HG03565 (cell line): ENCODE measurements around the gene DUSP16.
"Not testable (repeated sequence)": the region's sequence is repeated elsewhere in the genome, so short reads cannot be mapped to it uniquely, and the experiment has no call there.

ENCODE experiments used
- ATAC-seq: cut with Tn5 transposase; IDR thresholded peaks from one replicate; pipeline ENCODE4 v1.9.1; 2021; ENCODE audit warnings: mild to moderate bottlenecking, moderate library complexity; ENCODE audit not compliant: unreplicated experiment

Gene DUSP16

GRCh38 chr12:12548713-12549112 is 13.9 kb downstream of the DUSP16 start:
- ATAC-seq: no peak

DNA sequence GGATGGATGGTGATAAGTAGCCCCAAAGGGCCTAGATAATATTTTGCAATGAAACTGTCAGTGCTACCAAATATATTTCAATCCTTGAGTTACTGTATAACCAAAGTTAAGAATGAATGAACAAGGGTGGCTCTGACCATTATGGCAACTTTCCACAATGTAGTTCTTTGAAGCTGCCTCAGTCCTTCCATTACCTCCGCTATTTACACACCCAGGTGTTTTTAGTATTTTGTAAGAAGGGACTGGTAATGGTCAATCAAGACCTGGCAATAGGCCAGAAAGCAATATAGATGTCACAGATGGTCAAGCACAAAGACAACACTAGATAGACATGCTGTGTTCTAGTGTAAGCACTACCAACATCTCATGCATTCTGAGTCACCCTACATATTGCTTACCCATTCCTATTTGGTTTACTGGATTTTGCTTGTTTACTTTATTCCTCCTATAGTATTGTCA is 16.3 kb downstream of the DUSP16 start:
- no peak for ATAC-seq

- no peak for ATAC-seq
These were observed 18.7 kb downstream of the DUSP16 start for GRCh38 chr12:12543959-12544358.

GRCh38 chr12:12542964-12543363 is 19.7 kb downstream of the DUSP16 start:
- ATAC-seq: no peak

GRCh38 chr12:12542286-12542685 is 20.4 kb downstream of the DUSP16 start:
- no peak for ATAC-seq

DNA sequence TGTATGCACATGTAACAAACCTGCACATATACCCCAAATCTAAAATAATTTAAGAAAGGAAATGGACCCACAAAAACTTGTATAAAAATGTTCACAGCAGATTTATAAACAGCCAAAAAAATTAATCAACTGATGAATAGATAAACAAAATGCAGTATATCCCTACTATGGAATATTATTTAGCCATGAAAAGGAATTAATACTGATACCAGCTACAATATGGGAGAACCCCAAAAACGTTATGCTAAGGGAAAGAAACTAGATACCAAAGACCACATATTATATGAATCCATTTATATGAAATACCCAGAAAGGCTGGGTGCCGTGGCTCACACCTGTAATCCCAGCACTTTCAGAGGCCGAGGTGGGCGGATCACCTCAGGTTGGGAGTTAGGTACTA is 20.9 kb downstream of the DUSP16 start:
- ATAC-seq: no peak

- no peak for ATAC-seq
These were observed 22.2 kb downstream of the DUSP16 start for GRCh38 chr12:12540261-12541013.

DNA sequence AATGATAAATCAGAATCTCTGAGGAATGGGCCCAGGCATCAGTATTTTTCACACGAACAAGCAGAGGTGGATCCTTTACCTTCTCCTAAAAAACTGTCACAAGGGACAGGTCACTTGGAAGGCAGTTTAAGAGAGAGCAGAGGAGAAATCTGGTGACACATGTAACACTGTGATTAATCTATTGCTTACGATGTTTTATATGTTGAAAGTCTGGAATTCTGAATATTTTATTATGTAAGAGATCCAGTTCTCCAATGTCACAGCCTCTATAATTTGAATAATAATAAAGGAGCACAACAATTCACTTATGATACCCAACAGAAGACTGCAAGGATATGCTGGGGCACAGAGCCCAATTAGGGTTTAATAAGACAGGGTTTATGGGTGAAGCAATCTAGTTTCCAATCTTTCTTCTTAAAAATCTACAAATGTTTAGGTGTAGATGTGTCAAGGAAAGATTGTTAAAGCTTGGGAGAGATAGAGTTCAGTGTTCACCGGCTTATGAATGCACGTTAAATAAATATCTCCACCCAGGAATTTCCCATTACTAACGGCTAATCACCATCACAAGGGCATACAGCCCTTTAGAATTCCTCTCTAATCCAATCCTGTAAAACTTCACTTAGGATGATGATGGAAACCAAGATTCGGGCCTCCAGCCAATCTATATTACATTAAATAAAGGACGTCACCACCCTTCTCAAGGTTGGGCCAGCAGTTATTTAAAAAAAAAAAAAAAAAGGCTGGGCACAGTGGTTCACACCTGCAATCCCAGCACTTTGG is 23.4 kb downstream of the DUSP16 start:
- no peak for ATAC-seq

DNA sequence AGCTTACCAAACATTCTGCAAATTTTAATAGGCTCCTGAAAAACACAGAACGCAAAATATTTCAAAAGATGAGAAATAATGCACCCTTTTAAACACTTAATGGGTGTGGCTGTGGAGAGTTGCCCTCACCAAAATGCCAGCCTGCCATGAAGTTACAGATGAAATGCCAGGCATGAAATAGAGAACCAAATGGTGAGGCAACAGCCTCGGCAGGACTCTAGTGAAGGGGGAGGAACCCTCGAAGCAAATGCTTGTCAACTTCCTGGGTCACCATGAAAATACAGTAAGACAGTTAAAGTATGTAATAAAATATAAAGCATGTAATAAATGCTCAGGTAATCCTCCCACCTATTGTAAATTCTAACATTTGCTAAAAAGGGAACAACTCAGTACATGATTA is 24.1 kb downstream of the DUSP16 start:
- no peak for ATAC-seq

DNA sequence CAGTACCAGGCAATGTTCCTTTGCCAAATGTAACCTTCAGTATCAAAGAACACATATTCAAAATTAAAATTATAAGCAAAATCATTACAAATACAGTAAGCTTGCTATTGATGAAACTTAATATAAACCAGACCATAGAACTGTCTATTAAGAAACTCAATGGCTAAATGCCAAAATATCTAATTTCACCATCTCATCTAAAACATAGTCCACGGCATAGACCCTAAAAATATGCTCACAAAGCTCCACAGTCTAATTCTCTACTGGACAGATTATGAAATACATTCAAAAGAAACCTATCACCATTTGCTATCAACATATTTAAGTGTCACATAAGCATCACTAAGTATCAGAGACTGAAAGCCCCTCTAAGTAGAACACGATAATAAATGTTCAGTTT is 25.2 kb downstream of the DUSP16 start:
- ATAC-seq: no peak

DNA sequence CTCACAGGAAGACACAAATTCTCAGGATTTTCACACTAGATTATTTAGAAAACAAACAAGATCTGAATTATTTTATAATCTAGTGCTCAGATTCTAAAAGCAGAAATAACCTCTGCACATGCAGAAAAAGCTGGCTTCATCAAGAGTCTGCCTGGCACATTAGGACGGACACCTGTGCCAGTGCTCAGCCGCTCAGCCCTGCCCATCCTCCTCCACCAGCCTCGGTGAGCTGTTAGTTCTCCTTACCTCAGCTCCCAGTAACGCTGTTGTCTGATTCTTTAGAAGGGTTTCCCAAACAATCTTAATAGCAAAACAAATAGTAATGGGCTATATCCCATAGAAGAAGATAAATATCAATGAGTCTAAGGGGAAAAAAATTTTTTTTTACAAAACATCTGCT is 27.7 kb downstream of the DUSP16 start:
- ATAC-seq: no peak

GRCh38 chr12:12534166-12534866 is 28.3 kb downstream of the DUSP16 start:
- no peak for ATAC-seq

DNA sequence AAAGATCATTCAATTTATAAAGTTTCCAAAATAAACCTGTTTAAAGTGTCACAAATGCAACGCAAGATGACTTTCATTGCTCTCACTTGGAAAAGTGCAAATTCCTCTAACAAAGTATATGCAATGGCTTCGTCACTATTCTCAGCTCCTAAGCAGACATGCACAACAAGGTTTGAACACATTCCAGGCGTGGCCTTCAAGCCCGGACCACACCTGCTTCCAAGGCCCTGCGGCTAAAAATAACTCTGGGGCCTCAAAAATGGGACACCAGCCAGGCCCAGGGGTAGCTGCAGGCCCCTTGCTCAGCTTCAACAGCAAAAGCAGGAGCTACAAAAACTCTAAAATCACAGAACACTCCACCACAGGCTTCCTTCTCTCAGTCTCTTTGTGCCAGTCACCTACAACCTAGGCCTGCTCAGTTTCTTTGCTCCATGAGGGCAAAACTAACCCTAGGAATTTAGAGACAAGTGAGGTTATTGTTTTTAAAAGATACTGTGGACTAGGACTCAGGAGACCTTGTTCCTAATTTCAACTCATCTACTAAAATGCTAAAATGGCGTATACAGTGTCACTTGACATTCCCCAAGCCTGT is 29.3 kb downstream of the DUSP16 start:
- ATAC-seq: no peak

DNA sequence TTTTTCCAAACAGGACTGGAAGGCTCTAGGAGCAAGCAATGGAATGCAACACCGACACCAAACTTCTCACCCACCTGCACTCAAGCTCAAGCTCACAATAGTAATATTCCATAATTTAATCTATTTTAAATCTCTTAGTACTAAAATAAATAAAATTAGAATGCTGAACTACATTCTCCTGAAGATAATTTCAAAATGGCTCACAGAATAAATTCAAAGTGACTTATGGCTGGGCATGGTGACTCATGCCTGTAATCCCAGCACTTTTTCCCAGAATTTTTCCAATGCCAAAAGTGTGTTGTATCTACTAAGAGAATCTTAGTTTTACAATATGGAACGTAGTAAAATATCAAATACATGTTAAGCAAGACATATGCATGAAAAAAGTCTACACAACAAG is 31.5 kb downstream of the DUSP16 start:
- no peak for ATAC-seq

DNA sequence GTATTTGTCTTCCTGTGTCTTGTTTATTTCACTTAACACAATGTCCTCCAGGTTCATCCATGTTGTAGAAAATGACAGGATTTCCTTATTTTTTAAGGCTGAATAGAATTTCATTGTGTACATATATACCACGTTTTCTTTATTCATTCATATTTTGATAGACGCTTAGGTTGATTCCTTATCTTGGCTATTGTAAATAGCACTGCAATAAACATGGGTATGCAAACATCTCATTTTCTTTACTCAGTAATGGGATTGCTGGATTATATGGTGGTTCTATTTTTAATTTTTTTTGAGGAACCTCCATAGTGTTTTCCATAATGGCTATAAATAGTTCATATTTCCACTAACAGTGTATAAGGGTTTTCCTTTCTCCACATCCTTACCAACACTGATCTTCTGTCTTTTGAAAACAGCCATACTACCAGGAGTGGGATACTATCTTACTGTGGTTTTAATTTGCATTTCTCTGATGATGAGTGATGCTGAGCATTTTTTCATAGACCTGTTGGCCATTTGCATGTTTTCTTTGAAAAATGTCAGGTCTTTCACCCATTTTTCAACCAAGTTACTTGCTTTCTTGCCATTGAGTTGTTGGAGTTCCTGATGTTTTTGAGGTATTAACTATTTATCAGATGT is 32.8 kb downstream of the DUSP16 start:
- no peak for ATAC-seq

DNA sequence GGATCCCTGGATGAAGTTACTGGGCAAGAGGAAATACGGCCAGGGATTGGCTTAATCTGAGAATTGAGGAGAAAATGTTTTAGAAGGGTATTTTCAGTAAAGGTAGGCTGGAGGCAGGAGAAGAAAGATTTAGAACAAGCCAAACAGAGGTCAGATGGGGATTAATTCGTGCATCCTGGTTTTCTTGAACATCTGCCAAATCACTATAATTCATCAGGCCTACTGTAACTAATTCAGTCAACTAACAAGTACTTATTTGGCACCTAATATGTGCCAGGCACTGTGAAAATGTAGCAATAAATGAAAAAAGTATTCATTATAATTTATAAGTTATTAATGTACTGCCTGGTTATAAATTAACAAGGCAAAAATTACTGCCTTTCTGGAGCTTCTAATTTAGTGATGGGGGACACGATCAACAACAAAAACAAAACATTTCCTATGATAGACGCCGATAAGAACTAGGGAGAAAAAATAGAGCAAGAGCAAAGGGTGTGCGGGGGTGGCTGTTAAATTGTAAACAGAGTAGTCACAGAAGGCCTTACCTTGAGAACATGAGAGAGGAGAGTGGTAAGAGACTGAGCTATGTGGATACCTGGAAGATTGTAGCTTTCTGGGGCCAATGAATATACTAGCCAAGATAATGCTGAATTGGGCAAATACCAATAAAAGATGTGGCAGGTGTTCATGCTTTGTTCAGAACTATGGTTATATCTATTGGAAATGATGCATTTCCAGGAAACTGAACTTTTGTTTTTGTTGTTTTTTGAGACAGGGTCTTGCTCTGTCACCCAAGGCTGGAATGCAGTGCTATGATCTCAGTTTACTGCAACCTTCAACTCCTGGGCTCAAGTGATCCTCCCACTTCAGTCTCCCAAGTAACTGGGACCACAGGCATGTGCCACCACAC is 34.0 kb downstream of the DUSP16 start:
- ATAC-seq: no peak

DNA sequence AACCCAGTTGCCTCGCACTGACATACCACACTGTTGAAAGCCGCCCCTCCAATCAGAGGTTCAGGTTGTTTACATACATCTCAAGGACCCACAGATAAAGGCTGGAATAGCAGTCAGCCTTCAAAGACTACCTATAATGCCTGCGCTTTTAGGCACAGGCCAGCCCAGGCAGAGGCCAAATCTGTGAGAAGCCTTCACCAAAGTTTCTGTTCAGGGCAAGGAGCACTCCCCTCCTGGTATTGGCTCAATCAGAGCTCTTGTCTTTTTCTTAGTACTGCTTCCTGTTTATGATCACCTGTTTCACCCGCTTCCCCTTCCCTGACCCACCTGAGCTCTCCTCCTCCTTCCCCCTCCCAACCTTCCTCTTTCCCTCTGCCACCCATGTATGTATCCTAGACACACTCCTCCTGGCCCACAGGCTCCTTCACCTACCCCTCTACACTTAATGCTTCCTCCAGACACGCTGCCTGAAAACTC is 34.8 kb downstream of the DUSP16 start:
- no peak for ATAC-seq

GRCh38 chr12:12524128-12524527 is 38.5 kb downstream of the DUSP16 start:
- ATAC-seq: no peak

DNA sequence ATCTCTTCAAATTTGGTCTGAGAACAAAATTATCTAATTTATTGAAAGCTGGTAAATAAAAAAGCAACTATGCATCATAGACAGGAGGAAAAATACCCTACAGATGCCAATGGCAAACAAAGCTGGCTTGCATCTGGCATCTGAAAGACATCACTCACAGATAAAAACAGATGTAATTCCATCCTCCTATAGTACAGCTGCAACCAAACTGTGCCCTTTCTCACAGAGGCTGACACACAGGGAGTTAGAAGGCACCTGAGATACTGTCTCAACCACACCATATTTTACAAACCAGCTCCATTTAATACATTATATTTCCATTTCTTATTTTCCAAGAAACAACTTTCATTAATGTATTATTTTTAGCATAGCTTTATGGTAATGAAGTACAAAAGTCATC is 39.4 kb downstream of the DUSP16 start:
- ATAC-seq: no peak

DNA sequence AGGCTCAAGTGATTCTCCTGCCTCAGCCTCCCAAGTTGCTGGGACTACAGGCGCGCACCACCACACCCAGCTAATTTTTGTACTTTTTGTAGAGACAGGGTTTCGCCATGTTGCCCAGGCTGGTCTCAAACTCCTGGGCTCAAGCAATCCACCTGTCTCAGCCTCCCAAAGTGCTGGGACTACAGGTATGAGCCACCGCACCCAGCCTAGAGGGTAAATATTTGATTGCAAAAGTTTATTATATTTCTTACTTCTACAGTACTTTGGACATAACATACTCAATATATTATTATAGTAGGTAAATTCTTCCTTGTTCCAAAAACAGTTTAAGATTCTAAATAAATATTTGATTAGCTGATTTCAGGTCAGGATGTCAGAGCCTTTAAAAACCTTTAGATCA is 40.0 kb downstream of the DUSP16 start:
- ATAC-seq: not testable (repeated sequence)
